Caco-2 (cell line): ENCODE data around the gene CENPF. TPM values are rescaled to one million over a fixed set of nuclear protein-coding genes. Genes with fewer than 3 reads are reported as not detected.
"Not testable (repeated sequence)": the region's sequence is repeated elsewhere in the genome, so short reads cannot be mapped to it uniquely, and the experiment has no call there.

ENCODE experiments used
- BruUV-seq: library from RNA; stranded (reverse); fragments of 400-500 nt; replicated peaks from 2 replicates; lab custom pipeline; 2021; lab: Mats Ljungman, UMichigan
- CTCF ChIA-PET: fragments of 300-600 bp; sonication (Branson Sonifier 250); formaldehyde crosslinking; loops from one replicate; lab custom pipeline; 2022; ENCODE audit warnings: antibody characterized with exemption; lab: Charles Lee
- POLR2A ChIA-PET: fragments of 300-600 bp; sonication (Branson Sonifier 250); formaldehyde crosslinking; loops from one replicate; lab custom pipeline; 2022; ENCODE audit warnings: antibody characterized with exemption; lab: Charles Lee
- DNase-seq, 2 experiments: peaks; one replicate each; pipeline versions ENCODE4 v3.0.0 to v3.0.0-alpha.2; 2020 to 2022
- H3K27me3 ChIP-seq: replicated peaks from 2 replicates; pipeline ENCODE4 v1.6.0; 2011; ENCODE audit warnings: low read length; ENCODE audit not compliant: control insufficient read depth, insufficient read depth
- H3K36me3 ChIP-seq: 2 replicates; pipeline ENCODE4 v1.5.1; 2011; ENCODE audit warnings: low read length; ENCODE audit not compliant: control insufficient read depth, insufficient read depth
- H3K4me1 ChIP-seq: fragments of 250-450 bp; sonication (Bioruptor Pico); 2 replicates; pipeline ENCODE4 v1.5.1; 2020; ENCODE audit warnings: mild to moderate bottlenecking
- H3K4me3 ChIP-seq: 2 replicates; pipeline ENCODE4 v1.5.1; 2011; ENCODE audit warnings: low read depth, mild to moderate bottlenecking, control low read depth, low read length
- H3K9me3 ChIP-seq: fragments of 250-450 bp; sonication (Bioruptor Pico); 2 replicates; pipeline ENCODE4 v1.5.1; 2020; ENCODE audit warnings: mild to moderate bottlenecking, moderate library complexity
- H3K27ac Mint-ChIP-seq: one replicate; pipeline ENCODE4 v1.8.0; 2022; ENCODE audit warnings: mixed read lengths; ENCODE audit not compliant: unreplicated experiment
- H3K27me3 Mint-ChIP-seq: one replicate; pipeline ENCODE4 v1.8.0; 2022; ENCODE audit warnings: mixed read lengths; ENCODE audit not compliant: insufficient read depth, unreplicated experiment
- H3K36me3 Mint-ChIP-seq: one replicate; pipeline ENCODE4 v1.8.0; 2022; ENCODE audit warnings: mild to moderate bottlenecking, mixed read lengths; ENCODE audit not compliant: insufficient read depth, unreplicated experiment
- H3K4me1 Mint-ChIP-seq: one replicate; pipeline ENCODE4 v1.8.0; 2022; ENCODE audit warnings: low read depth, mixed read lengths; ENCODE audit not compliant: unreplicated experiment
- H3K4me3 Mint-ChIP-seq: one replicate; pipeline ENCODE4 v1.8.0; 2022; ENCODE audit warnings: mild to moderate bottlenecking, moderate library complexity, mixed read lengths; ENCODE audit not compliant: unreplicated experiment
- H3K9me3 Mint-ChIP-seq: one replicate; pipeline ENCODE4 v1.8.0; 2022; ENCODE audit warnings: mixed read lengths; ENCODE audit not compliant: unreplicated experiment
- CTCF ChIP-seq, 2 experiments: fragments of 200-600 bp in 1 of 2; IDR thresholded peaks; 1 replicate in 1 of 2; 2 replicates in 1 of 2; pipeline versions ENCODE4 v1.5.1 to v1.8.0; 2011 to 2022; ENCODE audit warnings: antibody characterized with exemption in 1 of 2, control low read depth in 1 of 2, inconsistent platforms in 1 of 2, low read depth in 1 of 2, low read length in 1 of 2, mild to moderate bottlenecking in 1 of 2, moderate library complexity in 1 of 2; ENCODE audit not compliant: insufficient read depth in 1 of 2, severe bottlenecking in 1 of 2, unreplicated experiment in 1 of 2
- intact Hi-C: fragments of 100-400 bp; cut with micrococcal nuclease; formaldehyde crosslinking; loops from one replicate; pipeline ENCODE4 v1.10.0; 2022; ENCODE audit not compliant: unreplicated experiment
- total RNA-seq: library from RNA; stranded (reverse); gene quantifications from 2 replicates; pipeline ENCODE4 v1.2.3, GENCODE V29; 2022

The CENPF gene
- total RNA-seq, 1 experiment from 2014 or later = 145 TPM

- H3K27me3 Mint-ChIP-seq = not testable (repeated sequence)
Measured at GRCh38 chr1:214608216-214608783, 5.3 kb downstream of the CENPF start.

DNA sequence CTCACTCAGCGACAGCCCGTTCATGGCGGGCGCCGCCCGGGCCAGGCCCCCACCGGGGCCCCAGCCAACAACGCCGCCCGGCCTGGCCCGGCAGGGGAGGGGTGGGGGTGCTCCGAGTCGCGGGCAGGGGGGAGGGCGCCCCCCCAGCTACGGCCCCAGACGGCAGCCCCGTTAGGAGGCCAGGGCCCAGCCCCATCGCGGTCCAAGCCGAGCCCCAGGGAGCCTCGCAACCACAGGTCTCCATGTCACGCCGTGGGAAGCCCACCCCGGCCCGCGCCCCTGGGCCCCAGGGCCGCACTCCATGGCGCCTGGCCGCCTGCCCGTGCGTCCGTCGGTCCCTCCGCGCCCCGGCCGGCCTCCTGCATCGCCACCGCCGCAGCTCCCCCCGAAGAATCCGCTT is 5.8 kb downstream of the CENPF start:
- CTCF ChIA-PET, H3K4me1 Mint-ChIP-seq: not testable (repeated sequence)

More at GRCh38 chr1:214608216-214608783, 5.3 kb downstream of the CENPF start:
- CTCF ChIA-PET, H3K27me3 ChIP-seq, H3K4me3 Mint-ChIP-seq, H3K4me1 ChIP-seq, DNase-seq, H3K36me3 ChIP-seq, POLR2A ChIA-PET, H3K9me3 ChIP-seq, H3K27ac Mint-ChIP-seq, intact Hi-C loops, H3K4me3 ChIP-seq, BruUV-seq, H3K4me1 Mint-ChIP-seq: not testable (repeated sequence)
- Mint-ChIP-seq H3K9me3 (peaks cover 12% of the 10 kb centered on the region), H3K36me3 (peaks cover 38% of the 10 kb centered on the region)

GRCh38 chr1:214609692-214610091 is 6.7 kb downstream of the CENPF start:
- peaks cover 49% of the 10 kb centered on the region for H3K36me3 Mint-ChIP-seq
- DNase-seq = no peak
- TF ChIP-seq CTCF (IDR thresholded peaks at IDR 0.05; ENCODE audit: insufficient read depth in 1 of 2, low read depth in 1 of 2, low read length in 1 of 2, severe bottlenecking in 1 of 2, unreplicated experiment in 1 of 2) = no peak
- H3K4me3 ChIP-seq = no peak overlapping the region
- intact Hi-C loops = no loop called here
- H3K4me1 ChIP-seq = peaks cover 4% of the 10 kb centered on the region; the same call in 1 of the 2 replicates
- H3K9me3 ChIP-seq = no peaks in the 10 kb centered on the region
- no TSS peak for BruUV-seq
- peaks cover 2% of the 10 kb centered on the region; the same call in 1 of the 2 replicates for H3K36me3 ChIP-seq
- ChIA-PET CTCF (interaction anchor here (0.7 kb wide), 1 partner anchor 949 kb away, joined by 3 read pairs; no protein-coding TSS in a partner anchor), POLR2A (no interaction called here)
- no peaks in the 10 kb centered on the region for H3K27me3 ChIP-seq
- no peak overlapping the region for H3K27ac Mint-ChIP-seq
- H3K27me3 Mint-ChIP-seq = no peaks in the 10 kb centered on the region
- peaks cover 12% of the 10 kb centered on the region for H3K9me3 Mint-ChIP-seq
- H3K4me1 Mint-ChIP-seq = peaks cover 2% of the 10 kb centered on the region
- H3K4me3 Mint-ChIP-seq = no peak overlapping the region

More for the DNA sequence above, 5.8 kb downstream of the CENPF start:
- H3K4me3 Mint-ChIP-seq, H3K4me3 ChIP-seq, H3K27me3 ChIP-seq, H3K4me1 ChIP-seq, H3K27me3 Mint-ChIP-seq, BruUV-seq, intact Hi-C loops, H3K27ac Mint-ChIP-seq, POLR2A ChIA-PET, DNase-seq, H3K9me3 ChIP-seq, H3K36me3 ChIP-seq: not testable (repeated sequence)
- H3K9me3 Mint-ChIP-seq = peaks cover 12% of the 10 kb centered on the region
- H3K36me3 Mint-ChIP-seq = peaks cover 42% of the 10 kb centered on the region

- H3K36me3 ChIP-seq, H3K4me3 Mint-ChIP-seq, H3K9me3 ChIP-seq, H3K27ac Mint-ChIP-seq, H3K4me1 Mint-ChIP-seq, H3K4me1 ChIP-seq, DNase-seq, H3K4me3 ChIP-seq, H3K27me3 ChIP-seq, H3K27me3 Mint-ChIP-seq, POLR2A ChIA-PET, intact Hi-C loops, BruUV-seq: not testable (repeated sequence)
- CTCF ChIA-PET = interaction anchor here (0.7 kb wide), 1 partner anchor 948 kb away, joined by 3 read pairs; no protein-coding TSS in a partner anchor
- H3K36me3 Mint-ChIP-seq = peaks cover 53% of the 10 kb centered on the region
- peaks cover 12% of the 10 kb centered on the region for H3K9me3 Mint-ChIP-seq
Measured at GRCh38 chr1:214610136-214610535, 7.1 kb downstream of the CENPF start.
